ENCODE results near the gene HAS3.

GRCh38 chr16:69094501-69094900 is 11.0 kb upstream of the HAS3 start:
- no peak for TF ChIP-seq POLR2A (IDR thresholded peaks at IDR 0.05)
- no peak for TF ChIP-seq POLR2AphosphoS5 (IDR thresholded peaks at IDR 0.05)

Data from stomach (tissue), 4 donors.